Ishikawa (cell line): ENCODE results near the gene MMP11.
A peak's percentile ranks its signal among the peaks of the same experiment; 100 is the strongest.

Experiments used
- CEBPB ChIP-seq: IDR thresholded peaks from 2 replicates; pipeline ENCODE4 v1.6.1; 2012
- CREB1 ChIP-seq: IDR thresholded peaks from 2 replicates; pipeline ENCODE4 v1.6.1; 2012; ENCODE audit warnings: low read depth
- EGR1 ChIP-seq: IDR thresholded peaks from 2 replicates; pipeline ENCODE4 v1.6.1; 2012
- EP300 ChIP-seq: IDR thresholded peaks from 2 replicates; pipeline ENCODE4 v1.6.1; 2012; ENCODE audit warnings: borderline replicate concordance
- FOXM1 ChIP-seq: IDR thresholded peaks from 2 replicates; pipeline ENCODE4 v1.6.1; 2012; ENCODE audit warnings: low read depth, borderline replicate concordance
- MAX ChIP-seq: IDR thresholded peaks from 2 replicates; pipeline ENCODE4 v1.6.1; 2012
- NFIC ChIP-seq: IDR thresholded peaks from 2 replicates; pipeline ENCODE4 v1.6.1; 2012
- RAD21 ChIP-seq: IDR thresholded peaks from 2 replicates; pipeline ENCODE4 v1.6.1; 2012; ENCODE audit warnings: low read depth
- TAF1 ChIP-seq: IDR thresholded peaks from 2 replicates; pipeline ENCODE4 v1.6.1; 2012; ENCODE audit warnings: low read depth, mild to moderate bottlenecking
- TCF12 ChIP-seq: IDR thresholded peaks from 2 replicates; pipeline ENCODE4 v1.6.1; 2012; ENCODE audit warnings: low read depth
- TEAD4 ChIP-seq: IDR thresholded peaks from 2 replicates; pipeline ENCODE4 v1.6.1; 2012
- YY1 ChIP-seq: IDR thresholded peaks from 2 replicates; pipeline ENCODE4 v1.6.1; 2012; ENCODE audit warnings: low read depth
- ZBTB7A ChIP-seq: IDR thresholded peaks from 2 replicates; pipeline ENCODE4 v1.6.1; 2012; ENCODE audit warnings: low read depth
- TF ChIP-seq, protein P1 (sequence below): IDR thresholded peaks from 2 replicates; pipeline ENCODE4 v1.6.1; 2012

Gene MMP11

GRCh38 chr22:23744485-23744884 is 28.2 kb upstream of the MMP11 start:
- TF ChIP-seq, protein P1, sequence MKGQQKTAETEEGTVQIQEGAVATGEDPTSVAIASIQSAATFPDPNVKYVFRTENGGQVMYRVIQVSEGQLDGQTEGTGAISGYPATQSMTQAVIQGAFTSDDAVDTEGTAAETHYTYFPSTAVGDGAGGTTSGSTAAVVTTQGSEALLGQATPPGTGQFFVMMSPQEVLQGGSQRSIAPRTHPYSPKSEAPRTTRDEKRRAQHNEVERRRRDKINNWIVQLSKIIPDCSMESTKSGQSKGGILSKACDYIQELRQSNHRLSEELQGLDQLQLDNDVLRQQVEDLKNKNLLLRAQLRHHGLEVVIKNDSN: no peak
- TF ChIP-seq ZBTB7A (no peak), TAF1 (no peak), EP300 (no peak), TCF12 (no peak), TEAD4 (no peak), EGR1 (no peak), YY1 (no peak)

GRCh38 chr22:23745791-23746190 is 26.9 kb upstream of the MMP11 start:
- no peak for TF ChIP-seq EP300
- TF ChIP-seq MAX: no peak
- no peak for TF ChIP-seq TAF1

DNA sequence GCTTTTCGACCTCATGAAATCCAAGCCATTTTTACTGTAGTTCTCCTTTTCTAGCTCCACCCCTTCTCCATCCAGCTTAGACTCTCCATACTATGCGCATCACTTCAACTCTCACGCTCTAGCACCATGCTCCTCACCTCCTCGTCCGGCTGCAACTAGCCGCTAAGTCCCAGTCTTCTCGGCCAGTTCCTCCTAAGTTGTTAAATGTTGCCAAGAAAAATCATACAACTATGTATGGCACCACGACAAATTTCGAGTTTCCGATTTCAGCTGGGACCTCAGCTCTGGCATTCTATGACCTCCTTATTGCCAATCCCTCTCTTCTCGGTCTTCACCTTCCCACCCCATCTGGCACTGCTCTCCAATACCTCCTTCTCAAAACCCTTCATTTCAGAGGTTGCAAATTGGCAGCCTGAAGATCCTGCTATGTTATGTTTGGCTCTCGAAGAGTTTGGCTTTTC is 22.8 kb upstream of the MMP11 start:
- TF ChIP-seq TAF1: no peak
- no peak for TF ChIP-seq ZBTB7A

DNA sequence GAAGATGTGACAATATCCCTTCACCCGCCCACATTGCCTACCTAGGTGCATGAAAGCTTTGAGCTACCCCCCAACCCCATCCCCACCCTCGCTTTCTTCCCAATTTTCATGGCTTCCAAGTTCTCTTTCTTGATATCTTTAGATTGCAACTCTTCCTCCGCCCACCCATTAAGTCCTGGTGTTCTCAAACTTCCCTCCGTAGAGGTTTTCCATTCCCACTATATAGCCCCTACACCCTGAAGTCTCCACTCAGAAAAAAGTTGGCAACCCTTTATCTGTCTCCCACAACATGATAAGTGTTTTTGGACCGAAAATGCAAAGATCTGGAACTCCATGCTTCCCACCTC is 22.3 kb upstream of the MMP11 start:
- 0 out of 2 replicates have a peak, but pooled peaks have one; percentile 1 for TF ChIP-seq ZBTB7A
- no peak for TF ChIP-seq TAF1

DNA sequence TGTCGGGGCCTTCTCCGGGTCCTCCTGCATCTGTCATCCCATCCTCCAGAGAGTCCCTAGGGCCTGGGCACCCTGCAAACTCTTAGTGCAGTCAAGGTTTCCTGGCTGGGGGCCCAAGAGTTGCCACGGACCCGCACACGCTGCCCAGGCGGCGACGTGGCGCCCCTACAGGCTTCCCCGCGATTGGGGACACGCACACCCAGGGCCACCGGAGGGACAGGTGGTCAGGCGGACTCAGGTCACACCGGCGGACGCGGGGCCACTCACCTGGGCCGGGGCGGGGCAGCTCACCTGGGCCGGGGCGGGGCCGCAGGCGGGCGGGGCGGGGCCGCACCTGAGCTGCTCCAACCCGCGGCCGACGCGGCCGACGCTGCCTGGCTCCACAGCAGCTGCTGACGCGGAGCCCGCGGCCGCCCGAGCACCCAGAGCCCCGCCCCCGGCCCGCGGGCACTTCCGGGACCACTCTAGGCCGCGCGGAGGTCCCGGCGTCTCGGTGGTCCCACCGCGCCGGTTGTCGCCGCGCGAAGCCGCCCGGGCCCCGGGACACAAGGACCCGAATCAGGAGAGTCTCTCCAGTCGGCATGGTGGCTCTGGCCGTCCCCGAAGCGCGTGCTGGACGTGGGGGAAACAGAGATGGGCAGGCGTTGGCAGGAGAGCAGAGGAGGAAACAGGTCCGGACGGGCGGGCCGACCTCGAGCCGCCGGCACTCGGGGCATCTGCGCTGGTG is 21.8 kb upstream of the MMP11 start, which contains the start of gene ZNF70:
Gene ZNF70, minus strand, starts transcription at position 399 of the 727 bp plus-strand sequence. CDS start 5,972 bp downstream, outside the sequence.
- no peak for TF ChIP-seq YY1
- peak; percentile 49; the same call in 1 of the 2 replicates for TF ChIP-seq ZBTB7A
- TF ChIP-seq MAX: peak; percentile 39; the same call in 1 of the 2 replicates
- TF ChIP-seq, protein P1: no peak
- TF ChIP-seq NFIC: 0 out of 2 replicates have a peak, but pooled peaks have one; percentile 19
- peak; percentile 13; the same call in 1 of the 2 replicates for TF ChIP-seq TCF12

DNA sequence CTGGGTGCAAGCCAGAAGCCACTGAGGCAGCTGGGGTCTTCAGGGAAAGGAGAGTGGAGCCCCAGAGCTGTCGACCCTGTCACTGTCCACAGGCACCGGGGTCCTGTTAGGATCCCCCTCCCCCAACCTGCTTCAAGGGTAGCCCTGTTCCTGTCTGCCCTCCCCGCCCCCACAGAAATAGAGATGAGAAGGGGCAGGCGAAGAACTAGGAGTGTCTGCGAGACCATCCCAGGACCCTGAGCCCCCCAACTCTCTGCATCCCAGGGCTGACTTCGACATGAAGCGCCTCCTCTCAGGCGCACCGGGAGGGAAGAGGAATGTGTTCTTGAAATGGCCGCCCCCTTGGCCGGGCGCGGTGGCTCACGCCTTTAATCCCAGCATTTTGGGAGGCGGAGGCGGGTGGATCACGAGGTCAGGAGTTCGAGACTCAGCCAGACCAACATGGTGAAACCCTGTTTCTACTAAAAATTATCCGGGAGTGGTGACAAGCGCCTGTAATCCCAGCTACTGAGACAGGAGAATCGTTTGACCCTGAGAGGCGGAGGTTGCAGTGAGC is 21.1 kb upstream of the MMP11 start:
- TF ChIP-seq EP300 (peak; percentile 29; the same call in 1 of the 2 replicates), CEBPB (no peak), NFIC (no peak), TAF1 (peak; percentile 19; the same call in 1 of the 2 replicates)

DNA sequence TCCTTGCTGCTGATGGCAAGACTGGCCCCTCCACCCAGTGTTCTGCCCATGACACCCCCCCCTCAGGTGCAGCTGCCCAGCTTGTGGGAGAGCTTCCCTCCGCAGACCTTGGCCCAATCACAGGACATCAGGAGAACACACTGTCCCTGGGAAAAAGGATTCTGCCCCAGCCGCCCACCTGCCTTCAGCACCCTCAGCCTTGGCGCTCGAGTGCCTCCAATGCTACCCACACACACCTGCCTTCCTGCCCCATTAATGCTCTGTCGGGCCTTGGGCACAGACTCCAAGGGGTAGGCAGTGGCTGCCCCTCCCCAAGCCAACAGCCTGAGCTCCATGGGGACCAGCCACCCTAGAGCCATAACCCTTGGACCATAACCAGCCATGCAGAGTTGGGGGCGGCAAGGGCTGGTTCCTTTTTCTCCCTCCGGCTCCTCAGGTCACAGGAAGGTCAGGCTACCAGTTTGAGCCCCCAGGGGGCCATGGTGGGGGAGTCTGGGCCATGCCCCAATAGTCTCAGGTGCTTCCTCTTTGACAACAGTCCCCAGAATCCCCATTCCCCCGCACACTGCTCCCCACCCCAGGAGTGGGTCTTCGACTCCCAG is 20.5 kb upstream of the MMP11 start:
- TF ChIP-seq NFIC: no peak
- no peak for TF ChIP-seq FOXM1
- TF ChIP-seq, protein P1: no peak
- no peak for TF ChIP-seq CEBPB
- TF ChIP-seq TAF1: no peak
- no peak for TF ChIP-seq EGR1
- TF ChIP-seq EP300: no peak
- TF ChIP-seq RAD21: no peak
- no peak for TF ChIP-seq TCF12

GRCh38 chr22:23752750-23753149 is 19.9 kb upstream of the MMP11 start:
- TF ChIP-seq FOXM1: no peak
- TF ChIP-seq, protein P1: no peak
- no peak for TF ChIP-seq RAD21
- no peak for TF ChIP-seq ZBTB7A
- TF ChIP-seq CEBPB: no peak
- no peak for TF ChIP-seq TCF12
- TF ChIP-seq TEAD4: no peak
- no peak for TF ChIP-seq CREB1
- TF ChIP-seq NFIC: no peak
- TF ChIP-seq EP300: no peak
- TF ChIP-seq EGR1: no peak
- TF ChIP-seq TAF1: no peak
- TF ChIP-seq MAX: no peak

DNA sequence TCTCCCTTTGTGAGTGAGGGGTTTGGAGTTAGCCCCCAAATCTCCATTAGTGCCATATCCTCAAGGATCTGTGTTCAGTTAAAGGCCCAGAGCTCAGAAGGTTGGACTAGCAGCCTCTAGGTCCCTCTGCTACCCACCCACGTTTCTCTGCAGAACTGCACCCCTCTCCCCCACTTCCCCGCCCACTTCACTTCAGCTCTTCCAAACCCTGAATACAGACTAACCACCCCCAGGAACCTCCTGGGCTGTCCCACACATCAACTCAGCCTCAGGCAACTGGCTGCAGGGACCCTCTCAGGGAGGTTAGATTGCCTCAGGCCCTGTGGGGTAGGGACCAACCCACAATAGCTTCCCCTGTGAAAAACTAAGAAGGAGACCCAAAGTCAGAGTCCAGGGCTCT is 19.3 kb upstream of the MMP11 start:
- TF ChIP-seq ZBTB7A: no peak
